IMR-90 (cell line): ENCODE data around the gene NUP98. TPM values are rescaled to one million over a fixed set of nuclear protein-coding genes. Genes with fewer than 3 reads are reported as not detected.

Experiments
- ATAC-seq: fragments of 200-7000 bp; cut with Tn5 transposase; 2 replicates; pipeline ENCODE4 v1.9.1; 2020; ENCODE audit warnings: low read depth, mild to moderate bottlenecking, moderate library complexity
- BruUV-seq: library from RNA; stranded (reverse); fragments of 400-500 nt; replicated peaks from 2 replicates; lab custom pipeline; 2021; lab: Mats Ljungman, UMichigan
- CTCF ChIA-PET: fragments of 300-600 bp; formaldehyde crosslinking; extraction: SDS; loops from one replicate; lab custom pipeline; 2021; ENCODE audit warnings: antibody characterized with exemption; lab: Yijun Ruan, JAX
- POLR2A ChIA-PET: fragments of 300-600 bp; sonication (Branson Sonifier 250); formaldehyde crosslinking; loops from one replicate; lab custom pipeline; 2022; ENCODE audit warnings: antibody characterized with exemption; ENCODE audit not compliant: unreplicated experiment; lab: Charles Lee
- DNase-seq: peaks from one replicate; pipeline ENCODE4 v3.0.0; 2013
- H2AFZ ChIP-seq: replicated peaks from 2 replicates; pipeline ENCODE3; 2013; ENCODE audit warnings: low read length, mild to moderate bottlenecking; ENCODE audit not compliant: poor library complexity
- H2AK5ac ChIP-seq: 2 replicates; pipeline ENCODE4 v1.6.1; 2013; ENCODE audit warnings: low read depth, low read length, inconsistent platforms
- H2AK9ac ChIP-seq: replicated peaks from 2 replicates; pipeline ENCODE3; 2013; ENCODE audit warnings: mild to moderate bottlenecking, low read depth, low read length, moderate library complexity; ENCODE audit not compliant: poor library complexity
- H2BK120ac ChIP-seq: 2 replicates; pipeline ENCODE4 v1.6.1; 2013; ENCODE audit warnings: low read depth, low read length, inconsistent platforms
- H2BK15ac ChIP-seq: 3 replicates; pipeline ENCODE4 v1.6.1; 2013; ENCODE audit warnings: low read depth, low read length, inconsistent platforms
- H2BK20ac ChIP-seq: 2 replicates; pipeline ENCODE4 v1.6.1; 2013; ENCODE audit warnings: low read depth, mild to moderate bottlenecking, inconsistent platforms, low read length, moderate library complexity
- H2BK5ac ChIP-seq: 2 replicates; pipeline ENCODE4 v1.6.1; 2013; ENCODE audit warnings: mild to moderate bottlenecking, low read depth, low read length, inconsistent platforms; ENCODE audit not compliant: poor library complexity, severe bottlenecking
- H3K14ac ChIP-seq: replicated peaks from 2 replicates; pipeline ENCODE4 v1.6.1; 2013; ENCODE audit warnings: low read depth, low read length, inconsistent platforms
- H3K18ac ChIP-seq: 2 replicates; pipeline ENCODE4 v1.6.1; 2013; ENCODE audit warnings: low read depth, low read length, control low read depth
- H3K23ac ChIP-seq: 2 replicates; pipeline ENCODE4 v1.6.1; 2013; ENCODE audit warnings: low read depth, low read length, inconsistent platforms
- H3K27ac ChIP-seq: 2 replicates; pipeline ENCODE4 v1.5.1; 2013; ENCODE audit warnings: mild to moderate bottlenecking, control low read depth, low read length; ENCODE audit not compliant: insufficient read depth
- H3K27me3 ChIP-seq: 2 replicates; pipeline ENCODE4 v1.6.1; 2013; ENCODE audit warnings: low read length; ENCODE audit not compliant: control insufficient read depth, insufficient read depth
- H3K36me3 ChIP-seq: 2 replicates; pipeline ENCODE4 v1.6.1; 2013; ENCODE audit warnings: low read length, mixed read lengths; ENCODE audit not compliant: control insufficient read depth, insufficient read depth
- H3K4ac ChIP-seq: 2 replicates; pipeline ENCODE4 v1.6.1; 2013; ENCODE audit warnings: low read depth, low read length, inconsistent platforms
- H3K4me1 ChIP-seq: 2 replicates; pipeline ENCODE4 v1.6.1; 2013; ENCODE audit warnings: low read length, mixed read lengths; ENCODE audit not compliant: control insufficient read depth, insufficient read depth
- H3K4me2 ChIP-seq: 2 replicates; pipeline ENCODE4 v1.6.1; 2013; ENCODE audit warnings: low read depth, mild to moderate bottlenecking, control low read depth, low read length, moderate library complexity
- H3K4me3 ChIP-seq: 2 replicates; pipeline ENCODE4 v1.5.1; 2013; ENCODE audit warnings: low read depth, mild to moderate bottlenecking, control low read depth, low read length, moderate library complexity; ENCODE audit not compliant: insufficient read depth
- H3K56ac ChIP-seq: 2 replicates; pipeline ENCODE4 v1.6.1; 2013; ENCODE audit warnings: low read length, inconsistent platforms; ENCODE audit not compliant: insufficient read depth; ENCODE audit errors: extremely low read depth
- H3K79me1 ChIP-seq, 2 experiments: 2 replicates each; pipeline ENCODE4 v1.6.1; 2013; ENCODE audit warnings: low read length in 2 of 2, inconsistent platforms in 1 of 2, low read depth in 1 of 2
- H3K9ac ChIP-seq: 2 replicates; pipeline ENCODE4 v1.6.1; 2013; ENCODE audit warnings: low read depth, low read length, control low read depth
- H3K9me1 ChIP-seq: 2 replicates; pipeline ENCODE4 v1.6.1; 2013; ENCODE audit warnings: low read length, inconsistent platforms; ENCODE audit not compliant: insufficient read depth
- H3K9me3 ChIP-seq: 2 replicates; pipeline ENCODE4 v1.6.1; 2013; ENCODE audit warnings: low read length; ENCODE audit not compliant: control insufficient read depth, insufficient read depth
- H4K20me1 ChIP-seq: 2 replicates; pipeline ENCODE4 v1.6.1; 2013; ENCODE audit warnings: low read length, inconsistent platforms; ENCODE audit not compliant: insufficient read depth
- H4K5ac ChIP-seq: 2 replicates; pipeline ENCODE4 v1.6.1; 2013; ENCODE audit warnings: mild to moderate bottlenecking, low read depth, low read length, control low read depth
- H4K8ac ChIP-seq, 2 experiments: 2 replicates each; pipeline ENCODE4 v1.6.1; 2013; ENCODE audit warnings: low read depth in 2 of 2, low read length in 2 of 2, control low read depth in 1 of 2, inconsistent platforms in 1 of 2
- H4K91ac ChIP-seq: 2 replicates; pipeline ENCODE4 v1.6.1; 2013; ENCODE audit warnings: low read depth, low read length, inconsistent platforms; ENCODE audit not compliant: insufficient read depth
- BHLHE40 ChIP-seq: fragments of 150-350 bp; IDR thresholded peaks from 2 replicates; pipeline ENCODE4 v1.6.1; 2016; ENCODE audit warnings: mild to moderate bottlenecking, low read depth, low read length
- CEBPB ChIP-seq: IDR thresholded peaks from 2 replicates; pipeline ENCODE4 v1.6.1; 2012; ENCODE audit warnings: low read depth, low read length, improper control_type of control experiment
- FOS ChIP-seq: fragments of 150-350 bp; IDR thresholded peaks from 2 replicates; pipeline ENCODE4 v1.6.1; 2016; ENCODE audit warnings: low read depth, low read length
- MAZ ChIP-seq: IDR thresholded peaks from 2 replicates; pipeline ENCODE4 v1.6.1; 2012; ENCODE audit warnings: low read depth, mild to moderate bottlenecking, low read length, improper control_type of control experiment, moderate library complexity, borderline replicate concordance
- NFE2L2 ChIP-seq: fragments of 150-350 bp; IDR thresholded peaks from 2 replicates; pipeline ENCODE4 v1.6.1; 2016; ENCODE audit warnings: low read depth, mild to moderate bottlenecking, low read length
- POLR2A ChIP-seq: IDR thresholded peaks from 2 replicates; pipeline ENCODE4 v1.6.1; 2012; ENCODE audit warnings: mild to moderate bottlenecking, low read depth, low read length
- RCOR1 ChIP-seq: IDR thresholded peaks from 2 replicates; pipeline ENCODE4 v1.6.1; 2012; ENCODE audit warnings: mild to moderate bottlenecking, low read length, improper control_type of control experiment; ENCODE audit not compliant: insufficient replicate concordance
- RFX5 ChIP-seq: IDR thresholded peaks from 2 replicates; pipeline ENCODE4 v1.8.0; 2012; ENCODE audit warnings: low read depth, mild to moderate bottlenecking, low read length, moderate library complexity
- WGBS, 2 experiments: methylation state at CpG; one replicate each; pipeline versions ENCODE4 v1.1.5 to v1.1.7; 2013; ENCODE audit warnings: missing lambda C conversion rate in 2 of 2; ENCODE audit not compliant: insufficient read length in 1 of 2; ENCODE audit errors: extremely low coverage in 2 of 2; 5-methylcytosine and 5-hydroxymethylcytosine counted together
- dilution Hi-C: fragments of 300-500 bp; cut with HindIII; formaldehyde crosslinking; loops from one replicate; pipeline ENCODE4 v1.14.3; 2018; ENCODE audit warnings: low sequenced_read_pairs; ENCODE audit not compliant: unreplicated experiment
- in situ Hi-C: fragments of 300-500 bp; cut with MboI; formaldehyde crosslinking; loops from 3 replicates; pipeline ENCODE4 v1.14.3; 2019; ENCODE audit warnings: low sequenced_read_pairs, inconsistent platforms, mixed read lengths
- intact Hi-C: fragments of 100-400 bp; cut with micrococcal nuclease; formaldehyde crosslinking; loops from 2 replicates; pipeline ENCODE4 v1.10.0; 2022
- polyA plus RNA-seq, 3 experiments: library from polyadenylated mRNA; depleted of rRNA; stranded (reverse); fragments of >200 nt; gene quantifications; 2 replicates each; pipeline ENCODE4 v1.2.3, GENCODE V29; 2012; ENCODE audit warnings: low replicate concordance in 1 of 3
- total RNA-seq: library from RNA; depleted of rRNA; stranded (reverse); fragments of >200 nt; gene quantifications from 2 replicates; pipeline ENCODE4 v1.2.3, GENCODE V29; 2012
- TF ChIP-seq, protein P1 (sequence below): conservative IDR thresholded peaks from 2 replicates; pipeline ENCODE4 v1.5.1; 2012; ENCODE audit warnings: mild to moderate bottlenecking, low read depth, low read length, improper control_type of control experiment

Gene NUP98
- total and polyA plus RNA-seq, 2 of the 4 experiments (the other 2 are of a cell fraction), result 103 to 138 TPM

DNA sequence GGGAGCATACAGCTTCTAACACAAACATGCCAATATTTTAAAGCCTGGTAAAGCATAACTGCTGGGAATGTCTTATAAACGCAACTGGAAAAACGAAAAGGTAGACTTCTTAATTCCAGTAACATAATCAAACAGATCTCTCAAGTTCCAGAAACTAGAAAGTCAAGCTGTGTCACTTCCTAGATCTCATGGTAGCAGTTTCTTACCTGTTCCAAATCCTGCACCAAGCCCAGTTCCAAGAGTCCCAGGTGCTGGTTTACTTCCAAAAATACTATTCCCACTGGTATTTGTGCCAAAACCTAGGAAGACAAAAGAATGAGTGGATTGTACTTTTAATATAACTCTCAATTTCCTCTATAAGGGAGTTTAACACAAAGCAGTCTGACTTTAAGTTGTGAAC is 44.2 kb downstream of the NUP98 start:
- POLR2A ChIA-PET, result no interaction called here
- Histone ChIP-seq H3K9ac (no peak overlapping the region), H2BK15ac (no peak overlapping the region), H3K27me3 (no peaks in the 10 kb centered on the region), H2BK20ac (no peak overlapping the region), H3K9me1 (no peaks in the 10 kb centered on the region), H3K36me3 (peaks cover 41% of the 10 kb centered on the region), H3K9me3 (no peaks in the 10 kb centered on the region), H3K4me3 (no peak overlapping the region), H2BK5ac (no peak overlapping the region), H3K14ac (no peak overlapping the region), H4K91ac (no peak overlapping the region), H3K4me1 (peaks cover 2% of the 10 kb centered on the region; the same call in 1 of the 2 replicates), H3K56ac (no peak overlapping the region), H4K5ac (no peak overlapping the region), H3K4ac (no peak overlapping the region), H3K27ac (no peak overlapping the region), H2AK5ac (no peak overlapping the region), H3K23ac (no peak overlapping the region), H4K20me1 (no peaks in the 10 kb centered on the region), H2AFZ (no peak overlapping the region), H2AK9ac (no peak overlapping the region), H3K79me1 (peaks cover 20 to 24% of the 10 kb centered on the region in 2 experiments; a peak in 3 of 4 replicates), H4K8ac (no peak overlapping the region), H3K4me2 (no peak overlapping the region), H3K18ac (no peak overlapping the region), H2BK120ac (no peak overlapping the region)
- CTCF ChIA-PET, result no interaction called here
- intact Hi-C loops (loop anchor here (5.0 kb wide), 1 partner anchor 61 kb away; no protein-coding TSS in a partner anchor), in situ Hi-C loops (no loop called here), dilution Hi-C loops (no loop called here)
- no peak for TF ChIP-seq CEBPB
- TF ChIP-seq BHLHE40, result no peak
- no peak for TF ChIP-seq NFE2L2
- TF ChIP-seq POLR2A, result no peak
- no peak for TF ChIP-seq RFX5
- no peak for TF ChIP-seq RCOR1
- TF ChIP-seq FOS, result no peak
- no peak for TF ChIP-seq MAZ
- TF ChIP-seq, protein P1, sequence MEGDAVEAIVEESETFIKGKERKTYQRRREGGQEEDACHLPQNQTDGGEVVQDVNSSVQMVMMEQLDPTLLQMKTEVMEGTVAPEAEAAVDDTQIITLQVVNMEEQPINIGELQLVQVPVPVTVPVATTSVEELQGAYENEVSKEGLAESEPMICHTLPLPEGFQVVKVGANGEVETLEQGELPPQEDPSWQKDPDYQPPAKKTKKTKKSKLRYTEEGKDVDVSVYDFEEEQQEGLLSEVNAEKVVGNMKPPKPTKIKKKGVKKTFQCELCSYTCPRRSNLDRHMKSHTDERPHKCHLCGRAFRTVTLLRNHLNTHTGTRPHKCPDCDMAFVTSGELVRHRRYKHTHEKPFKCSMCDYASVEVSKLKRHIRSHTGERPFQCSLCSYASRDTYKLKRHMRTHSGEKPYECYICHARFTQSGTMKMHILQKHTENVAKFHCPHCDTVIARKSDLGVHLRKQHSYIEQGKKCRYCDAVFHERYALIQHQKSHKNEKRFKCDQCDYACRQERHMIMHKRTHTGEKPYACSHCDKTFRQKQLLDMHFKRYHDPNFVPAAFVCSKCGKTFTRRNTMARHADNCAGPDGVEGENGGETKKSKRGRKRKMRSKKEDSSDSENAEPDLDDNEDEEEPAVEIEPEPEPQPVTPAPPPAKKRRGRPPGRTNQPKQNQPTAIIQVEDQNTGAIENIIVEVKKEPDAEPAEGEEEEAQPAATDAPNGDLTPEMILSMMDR, result no peak
- ATAC-seq (no peak), DNase-seq (no peak)
- no TSS peak for BruUV-seq
- no CpG with 5 or more reads among the region's 2 CpGs for WGBS, 2 experiments
